PC-3 (cell line): ENCODE data around the gene EIF4G3. TPM values are rescaled to one million over a fixed set of nuclear protein-coding genes. Genes with fewer than 3 reads are reported as not detected.
"Not testable (repeated sequence)": the region's sequence is repeated elsewhere in the genome, so short reads cannot be mapped to it uniquely, and the experiment has no call there.

Experiments
- ATAC-seq: fragments of 200-7000 bp; cut with Tn5 transposase; 2 replicates; pipeline ENCODE4 v1.9.1; 2020; ENCODE audit warnings: mild to moderate bottlenecking, moderate library complexity
- BruUV-seq: library from RNA; stranded (reverse); fragments of 400-500 nt; replicated peaks from 2 replicates; lab custom pipeline; 2021; lab: Mats Ljungman, UMichigan
- CTCF ChIA-PET: fragments of 300-600 bp; sonication (Branson Sonifier 250); formaldehyde crosslinking; loops from one replicate; lab custom pipeline; 2022; ENCODE audit warnings: antibody characterized with exemption; lab: Charles Lee
- POLR2A ChIA-PET: fragments of 300-600 bp; sonication (Branson Sonifier 250); formaldehyde crosslinking; loops from one replicate; lab custom pipeline; 2022; ENCODE audit warnings: antibody characterized with exemption; ENCODE audit not compliant: unreplicated experiment; lab: Charles Lee
- DNase-seq: peaks from one replicate; pipeline ENCODE4 v3.0.0-alpha.2; 2015
- H2AFZ ChIP-seq: fragments of 300-600 bp; sonication (generic); 2 replicates; pipeline ENCODE4 v1.6.0; 2016; ENCODE audit warnings: antibody characterized with exemption, low read length
- H3F3A ChIP-seq: fragments of 300-600 bp; sonication (generic); one replicate; pipeline ENCODE4 v1.6.0; 2017; ENCODE audit warnings: antibody characterized with exemption, low read length, control low read depth, mild to moderate bottlenecking; ENCODE audit not compliant: unreplicated experiment
- H3K27ac ChIP-seq: fragments of 300-600 bp; sonication (generic); 2 replicates; pipeline ENCODE4 v1.5.1; 2016; ENCODE audit warnings: mild to moderate bottlenecking, low read length
- H3K27me3 ChIP-seq: fragments of 300-600 bp; sonication (generic); 2 replicates; pipeline ENCODE4 v1.6.1; 2016; ENCODE audit warnings: low read length, mixed read lengths
- H3K36me3 ChIP-seq: fragments of 300-600 bp; sonication (generic); 2 replicates; pipeline ENCODE4 v1.6.1; 2016; ENCODE audit warnings: low read depth, mixed run types, low read length, mixed read lengths
- H3K4me1 ChIP-seq: fragments of 300-600 bp; sonication (generic); 2 replicates; pipeline ENCODE4 v1.5.1; 2016; ENCODE audit warnings: low read length; ENCODE audit not compliant: insufficient read depth
- H3K4me2 ChIP-seq: fragments of 300-600 bp; sonication (generic); 2 replicates; pipeline ENCODE4 v1.6.0; 2016; ENCODE audit warnings: low read length
- H3K4me3 ChIP-seq: fragments of 300-600 bp; sonication (generic); 2 replicates; pipeline ENCODE4 v1.5.1; 2016; ENCODE audit warnings: mild to moderate bottlenecking, low read length, mixed read lengths
- H3K79me2 ChIP-seq: fragments of 300-600 bp; sonication (generic); 2 replicates; pipeline ENCODE4 v1.6.1; 2017; ENCODE audit warnings: low read length, mixed read lengths
- H3K9ac ChIP-seq: fragments of 300-600 bp; sonication (generic); 2 replicates; pipeline ENCODE4 v1.6.0; 2016; ENCODE audit warnings: mild to moderate bottlenecking, low read length
- H3K9me2 ChIP-seq: fragments of 300-600 bp; sonication (generic); replicated peaks from 2 replicates; pipeline ENCODE4 v1.6.1; 2016; ENCODE audit warnings: mixed run types, low read length, mixed read lengths
- H3K9me3 ChIP-seq: fragments of 300-600 bp; sonication (generic); 2 replicates; pipeline ENCODE4 v1.6.1; 2016; ENCODE audit warnings: low read length, mixed read lengths
- H4K20me1 ChIP-seq: fragments of 300-600 bp; sonication (generic); 2 replicates; pipeline ENCODE4 v1.6.1; 2016; ENCODE audit warnings: low read length, mixed read lengths
- CTCF ChIP-seq: fragments of 300-600 bp; sonication (generic); conservative IDR thresholded peaks from 2 replicates; pipeline ENCODE4 v1.5.1; 2017; ENCODE audit warnings: antibody characterized with exemption, low read depth, mild to moderate bottlenecking, low read length
- EZH2 ChIP-seq: fragments of 300-600 bp; sonication (generic); IDR thresholded peaks from one replicate; pipeline ENCODE4 v1.6.1; 2017; ENCODE audit warnings: antibody characterized with exemption, mild to moderate bottlenecking, low read length; ENCODE audit not compliant: unreplicated experiment
- EZH2phosphoT487 ChIP-seq: fragments of 300-600 bp; sonication (generic); IDR thresholded peaks from 2 replicates; pipeline ENCODE4 v1.6.1; 2018; ENCODE audit warnings: mild to moderate bottlenecking, antibody characterized with exemption, low read length, borderline replicate concordance
- intact Hi-C: fragments of 100-400 bp; cut with micrococcal nuclease; formaldehyde crosslinking; loops from 2 replicates; pipeline ENCODE4 v1.9.0; 2023
- total RNA-seq: library from RNA; depleted of rRNA; stranded (reverse); fragments of >200 nt; gene quantifications from 2 replicates; pipeline ENCODE4 v1.2.3, GENCODE V29; 2014

Gene EIF4G3
- total RNA-seq, 1 experiment from 2014 or later = 16.9 TPM

- no peak overlapping the region for H3K9ac ChIP-seq
- peaks cover 3% of the 10 kb centered on the region for H3F3A ChIP-seq
- H3K27me3 ChIP-seq = no peaks in the 10 kb centered on the region
- intact Hi-C loops = no loop called here
- H3K36me3 ChIP-seq = no peaks in the 10 kb centered on the region
- H3K9me3 ChIP-seq = no peaks in the 10 kb centered on the region
- no peak overlapping the region for H3K4me2 ChIP-seq
- no peak for DNase-seq
- H4K20me1 ChIP-seq = peaks cover 5% of the 10 kb centered on the region
- ATAC-seq = no peak
- peaks cover 10% of the 10 kb centered on the region for H3K4me1 ChIP-seq
- no peaks in the 10 kb centered on the region for H3K9me2 ChIP-seq
- BruUV-seq = no TSS peak
- ChIA-PET POLR2A (no interaction called here), CTCF (no interaction called here)
- no peak overlapping the region for H3K4me3 ChIP-seq
- TF ChIP-seq EZH2phosphoT487 (no peak), EZH2 (no peak), CTCF (no peak)
- H3K79me2 ChIP-seq = peaks cover 7% of the 10 kb centered on the region
- no peak overlapping the region for H3K27ac ChIP-seq
- no peak overlapping the region for H2AFZ ChIP-seq
These were observed 385.9 kb downstream of the EIF4G3 start for GRCh38 chr1:20790785-20791184.

GRCh38 chr1:20789598-20789997 is 387.1 kb downstream of the EIF4G3 start:
- H3K9ac ChIP-seq, H3K9me2 ChIP-seq, H3K4me2 ChIP-seq, H2AFZ ChIP-seq, DNase-seq, H3F3A ChIP-seq, BruUV-seq, CTCF ChIA-PET, H3K27ac ChIP-seq, POLR2A ChIA-PET, H3K4me3 ChIP-seq, H3K27me3 ChIP-seq, H3K9me3 ChIP-seq, H3K36me3 ChIP-seq, ATAC-seq: not testable (repeated sequence)
- peaks cover 19% of the 10 kb centered on the region for H3K79me2 ChIP-seq
- intact Hi-C loops = loop anchor here (5.0 kb wide), 4 partner anchors 92 to 408 kb away; partner anchors contain the start of gene DDOST
- peaks cover 17% of the 10 kb centered on the region for H3K4me1 ChIP-seq
- peaks cover 17% of the 10 kb centered on the region for H4K20me1 ChIP-seq

- no TSS peak for BruUV-seq
- Histone ChIP-seq H3F3A (peaks cover 3% of the 10 kb centered on the region), H3K27ac (peak overlapping the region; percentile 74), H4K20me1 (peaks cover 31% of the 10 kb centered on the region), H3K36me3 (no peaks in the 10 kb centered on the region), H3K27me3 (no peaks in the 10 kb centered on the region), H3K9me2 (no peaks in the 10 kb centered on the region), H3K79me2 (peaks cover 34% of the 10 kb centered on the region), H3K4me1 (peaks cover 26% of the 10 kb centered on the region), H2AFZ (peak overlapping the region; percentile 92), H3K4me2 (peak overlapping the region; percentile 84), H3K9ac (peak overlapping the region; percentile 96), H3K9me3 (no peaks in the 10 kb centered on the region), H3K4me3 (peak overlapping the region; percentile 98)
- ATAC-seq (peak; percentile 27), DNase-seq (peak; percentile 53)
- POLR2A ChIA-PET = no interaction called here
- TF ChIP-seq CTCF (no peak), EZH2 (no peak)
- intact Hi-C loops = loop anchor here (2.0 to 5.0 kb wide), 6 partner anchors 55 to 409 kb away; partner anchors contain the start of genes DDOST and SH2D5
- CTCF ChIA-PET = interaction anchor here (0.5 kb wide), 1 partner anchor 177 kb away, joined by 3 read pairs; no protein-coding TSS in a partner anchor
These were observed 388.6 kb downstream of the EIF4G3 start for GRCh38 chr1:20787840-20788795.
